Neutrophil (primary cell): ENCODE data around the gene JOSD1.
A peak's percentile ranks its signal among the peaks of the same experiment; 100 is the strongest.

ENCODE experiments used
- H3K27ac ChIP-seq: fragments of 200-600 bp; sonication (generic); 2 replicates; pipeline ENCODE4 v1.5.1; 2016; ENCODE audit warnings: mild to moderate bottlenecking, moderate library complexity
- H3K27me3 ChIP-seq: fragments of 200-600 bp; sonication (generic); 2 replicates; pipeline ENCODE4 v1.6.0; 2016; ENCODE audit warnings: mild to moderate bottlenecking
- H3K36me3 ChIP-seq: fragments of 200-600 bp; sonication (generic); 2 replicates; pipeline ENCODE4 v1.5.1; 2017
- H3K4me1 ChIP-seq, 2 experiments: fragments of 200-600 bp in 1 of 2; sonication (generic) in 1 of 2; 1 replicate in 1 of 2; 2 replicates in 1 of 2; pipeline versions ENCODE4 v1.5.1 to v1.6.1; 2013 to 2016; ENCODE audit warnings: low read depth in 1 of 2, low read length in 1 of 2, mild to moderate bottlenecking in 1 of 2, moderate library complexity in 1 of 2; ENCODE audit not compliant: control insufficient read depth in 1 of 2, insufficient read depth in 1 of 2
- H3K4me3 ChIP-seq, 2 experiments: fragments of 200-600 bp in 1 of 2; sonication (generic) in 1 of 2; 1 replicate in 1 of 2; 2 replicates in 1 of 2; pipeline ENCODE4 v1.5.1; 2013 to 2016; ENCODE audit warnings: low read depth in 1 of 2, low read length in 1 of 2, mild to moderate bottlenecking in 1 of 2, moderate library complexity in 1 of 2
- H3K9me3 ChIP-seq: fragments of 200-600 bp; sonication (generic); 2 replicates; pipeline ENCODE4 v1.5.1; 2016
- CTCF ChIP-seq: fragments of 200-600 bp; sonication (generic); IDR thresholded peaks from 2 replicates; pipeline ENCODE4 v1.5.1; 2016; ENCODE audit warnings: antibody characterized with exemption

Gene JOSD1

GRCh38 chr22:38739300-38740055, 38.7 kb upstream of the JOSD1 start:
- Histone ChIP-seq H3K27ac (peak overlapping the region; percentile 79), H3K4me3 (no peak overlapping the region), H3K36me3 (peaks cover 100% of the 10 kb centered on the region), H3K4me1 (no peaks in the 10 kb centered on the region), H3K27me3 (no peaks in the 10 kb centered on the region), H3K9me3 (no peaks in the 10 kb centered on the region)
- TF ChIP-seq CTCF: no peak

- H3K27me3 ChIP-seq: no peaks in the 10 kb centered on the region
- H3K36me3 ChIP-seq: peaks cover 100% of the 10 kb centered on the region
- peak overlapping the region; percentile 79 for H3K27ac ChIP-seq
- no peak for TF ChIP-seq CTCF
- no peaks in the 10 kb centered on the region for H3K9me3 ChIP-seq
- H3K4me3 ChIP-seq: no peak overlapping the region
- peaks cover 4 to 6% of the 10 kb centered on the region in 2 experiments for H3K4me1 ChIP-seq
These were observed 37.8 kb upstream of the JOSD1 start for GRCh38 chr22:38738475-38739070.

GRCh38 chr22:38737302-38738060, 36.7 kb upstream of the JOSD1 start:
- H3K27me3 ChIP-seq: no peaks in the 10 kb centered on the region
- H3K36me3 ChIP-seq: peaks cover 100% of the 10 kb centered on the region
- no peak for TF ChIP-seq CTCF
- peak overlapping the region; percentile 79 for H3K27ac ChIP-seq
- H3K4me3 ChIP-seq: no peak overlapping the region
- H3K9me3 ChIP-seq: no peaks in the 10 kb centered on the region
- peaks cover 11 to 12% of the 10 kb centered on the region in 2 experiments for H3K4me1 ChIP-seq

- Histone ChIP-seq H3K4me1 (peaks cover 11 to 12% of the 10 kb centered on the region in 2 experiments), H3K4me3 (no peak overlapping the region), H3K9me3 (no peaks in the 10 kb centered on the region), H3K27me3 (no peaks in the 10 kb centered on the region), H3K27ac (peak overlapping the region; percentile 79), H3K36me3 (peaks cover 100% of the 10 kb centered on the region)
- no peak for TF ChIP-seq CTCF
These were observed 35.5 kb upstream of the JOSD1 start for GRCh38 chr22:38736257-38736570.

- no peak for TF ChIP-seq CTCF
These were observed 34.9 kb upstream of the JOSD1 start for GRCh38 chr22:38735465-38736256.

More at GRCh38 chr22:38735465-38736256, 34.9 kb upstream of the JOSD1 start:
- Histone ChIP-seq H3K4me1 (peaks cover 11 to 12% of the 10 kb centered on the region in 2 experiments), H3K9me3 (no peaks in the 10 kb centered on the region), H3K4me3 (no peak overlapping the region), H3K36me3 (peaks cover 100% of the 10 kb centered on the region), H3K27me3 (no peaks in the 10 kb centered on the region), H3K27ac (peak overlapping the region; percentile 79)
